ENCODE measurements around the gene TBC1D10B. TPM values are rescaled to one million over a fixed set of nuclear protein-coding genes. Genes with fewer than 3 reads are reported as not detected.

The TBC1D10B gene
- total RNA-seq, 1 donor from 2014 or later, result 43.3 TPM

DNA sequence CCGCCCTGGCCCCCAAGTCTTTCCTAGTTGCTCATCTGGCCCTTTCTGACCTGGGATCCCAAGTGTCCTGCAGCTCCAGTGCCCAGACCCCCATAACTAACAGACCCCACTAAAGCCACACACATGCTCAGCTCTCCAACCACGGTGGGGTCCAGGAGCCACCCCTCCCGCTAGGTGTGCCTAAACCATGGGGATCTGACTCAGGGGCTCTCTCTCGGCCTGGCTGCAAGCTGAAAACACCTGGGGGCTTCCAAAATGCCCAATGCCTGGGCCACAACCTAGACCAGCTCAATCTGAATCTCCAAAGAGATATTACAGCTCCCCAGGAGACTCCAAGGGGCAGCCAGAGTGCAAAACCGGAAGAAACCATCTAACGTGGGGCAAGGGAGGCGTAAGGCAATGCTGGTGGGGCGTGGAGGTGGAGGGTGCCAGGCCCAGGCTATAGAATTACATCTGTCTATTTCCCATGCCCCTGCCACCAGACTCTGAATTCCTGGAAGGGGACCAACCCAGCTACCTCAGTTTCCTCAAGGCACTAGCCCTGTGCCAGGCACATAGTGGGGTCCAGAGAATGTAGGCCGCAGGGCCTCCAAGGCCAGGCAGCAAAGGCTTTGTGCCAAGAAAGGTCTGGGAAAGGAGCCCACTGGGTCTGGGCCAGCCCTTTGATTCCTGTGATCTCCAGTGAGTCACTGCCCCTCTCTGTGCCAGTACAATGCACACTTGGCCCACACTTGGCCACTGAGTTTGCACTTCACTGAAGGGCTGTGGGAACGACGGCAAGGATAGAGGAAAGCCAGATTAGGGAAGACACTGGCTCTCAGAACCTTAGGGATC is 18.5 kb downstream of the TBC1D10B start:
- peak; percentile 57 for DNase-seq (ENCODE audit: low spot score)
- peaks cover 43% of the 10 kb centered on the region for H3K4me1 Mint-ChIP-seq (ENCODE audit: low read depth)
- H3K27me3 Mint-ChIP-seq (ENCODE audit: low read depth), result no peaks in the 10 kb centered on the region
- no peaks in the 10 kb centered on the region for H3K9me3 Mint-ChIP-seq (ENCODE audit: low read depth)
- H3K36me3 Mint-ChIP-seq (ENCODE audit: low read depth), result peaks cover 18% of the 10 kb centered on the region
- H3K27ac Mint-ChIP-seq (ENCODE audit: unreplicated experiment), result peak overlapping the region; percentile 76
- TF ChIP-seq, protein P1, sequence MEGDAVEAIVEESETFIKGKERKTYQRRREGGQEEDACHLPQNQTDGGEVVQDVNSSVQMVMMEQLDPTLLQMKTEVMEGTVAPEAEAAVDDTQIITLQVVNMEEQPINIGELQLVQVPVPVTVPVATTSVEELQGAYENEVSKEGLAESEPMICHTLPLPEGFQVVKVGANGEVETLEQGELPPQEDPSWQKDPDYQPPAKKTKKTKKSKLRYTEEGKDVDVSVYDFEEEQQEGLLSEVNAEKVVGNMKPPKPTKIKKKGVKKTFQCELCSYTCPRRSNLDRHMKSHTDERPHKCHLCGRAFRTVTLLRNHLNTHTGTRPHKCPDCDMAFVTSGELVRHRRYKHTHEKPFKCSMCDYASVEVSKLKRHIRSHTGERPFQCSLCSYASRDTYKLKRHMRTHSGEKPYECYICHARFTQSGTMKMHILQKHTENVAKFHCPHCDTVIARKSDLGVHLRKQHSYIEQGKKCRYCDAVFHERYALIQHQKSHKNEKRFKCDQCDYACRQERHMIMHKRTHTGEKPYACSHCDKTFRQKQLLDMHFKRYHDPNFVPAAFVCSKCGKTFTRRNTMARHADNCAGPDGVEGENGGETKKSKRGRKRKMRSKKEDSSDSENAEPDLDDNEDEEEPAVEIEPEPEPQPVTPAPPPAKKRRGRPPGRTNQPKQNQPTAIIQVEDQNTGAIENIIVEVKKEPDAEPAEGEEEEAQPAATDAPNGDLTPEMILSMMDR (IDR thresholded peaks at IDR 0.05), result no peak
- H3K4me3 Mint-ChIP-seq (ENCODE audit: unreplicated experiment), result peak overlapping the region; percentile 6

DNA sequence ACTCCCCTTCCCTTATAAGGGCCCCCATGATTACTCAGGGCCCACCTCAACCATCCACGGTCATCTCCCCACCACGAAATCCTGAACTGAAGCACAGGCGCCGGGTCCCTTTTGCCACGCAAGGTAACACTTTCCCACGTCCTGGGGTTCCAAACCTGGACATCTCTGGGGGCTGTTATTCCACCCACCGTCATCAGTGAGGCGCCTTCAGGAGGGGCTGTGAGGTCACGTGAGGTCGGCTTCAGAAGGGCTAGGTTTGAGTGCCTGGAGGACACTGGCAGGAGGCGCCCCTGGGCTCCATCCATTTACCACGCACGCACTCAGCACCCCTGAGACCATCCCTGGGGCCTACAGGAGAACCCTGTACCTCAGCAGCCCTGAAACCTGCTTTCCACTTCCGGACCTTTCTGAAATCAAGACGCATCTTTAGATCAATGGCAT is 19.3 kb downstream of the TBC1D10B start:
- H3K4me3 Mint-ChIP-seq (ENCODE audit: unreplicated experiment), result no peak overlapping the region
- DNase-seq (ENCODE audit: low spot score), result peak; percentile 78
- H3K27ac Mint-ChIP-seq (ENCODE audit: unreplicated experiment), result peak overlapping the region; percentile 49
- H3K36me3 Mint-ChIP-seq (ENCODE audit: low read depth), result peaks cover 18% of the 10 kb centered on the region
- H3K27me3 Mint-ChIP-seq (ENCODE audit: low read depth), result no peaks in the 10 kb centered on the region
- H3K9me3 Mint-ChIP-seq (ENCODE audit: low read depth), result no peaks in the 10 kb centered on the region
- H3K4me1 Mint-ChIP-seq (ENCODE audit: low read depth), result peaks cover 36% of the 10 kb centered on the region
- TF ChIP-seq, protein P1 (IDR thresholded peaks at IDR 0.05), result no peak

DNA sequence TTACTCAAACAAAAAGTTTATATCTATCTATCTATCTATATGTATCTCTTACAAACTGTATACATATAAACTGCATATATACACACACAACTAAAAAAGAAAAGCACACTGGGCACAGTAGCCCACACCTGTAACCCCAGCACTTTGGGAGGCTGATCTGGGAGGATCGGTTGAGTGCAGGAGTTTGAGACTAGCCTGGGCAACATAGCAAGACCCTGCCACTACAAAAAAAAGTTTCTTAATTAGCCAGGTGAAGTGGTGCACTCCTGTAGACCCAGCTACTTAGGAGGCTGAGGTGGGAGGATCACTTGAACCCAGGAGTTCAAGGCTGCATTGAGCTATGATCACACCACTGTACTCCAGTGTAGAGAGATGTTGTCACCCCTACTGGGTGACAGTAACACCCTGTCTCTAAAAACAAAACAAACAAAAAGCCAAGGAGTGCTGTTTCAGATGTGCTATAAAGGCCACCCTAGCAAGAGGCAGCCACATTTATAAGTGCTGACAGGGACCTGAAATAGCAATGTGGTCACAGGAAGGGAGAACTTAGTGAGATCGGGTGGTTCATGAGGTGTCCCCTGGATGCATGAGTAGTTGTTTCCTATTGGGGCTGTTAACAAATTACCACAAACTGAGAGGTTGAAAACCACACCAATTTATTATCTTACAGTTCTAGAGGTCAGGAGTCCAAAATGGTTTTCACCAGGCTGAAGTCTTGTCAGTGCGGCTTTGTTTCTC is 20.0 kb downstream of the TBC1D10B start:
- H3K27me3 Mint-ChIP-seq (ENCODE audit: low read depth), result no peaks in the 10 kb centered on the region
- no peak overlapping the region for H3K27ac Mint-ChIP-seq (ENCODE audit: unreplicated experiment)
- peaks cover 18% of the 10 kb centered on the region for H3K36me3 Mint-ChIP-seq (ENCODE audit: low read depth)
- H3K4me3 Mint-ChIP-seq (ENCODE audit: unreplicated experiment), result no peak overlapping the region
- H3K9me3 Mint-ChIP-seq (ENCODE audit: low read depth), result no peaks in the 10 kb centered on the region
- TF ChIP-seq, protein P1 (IDR thresholded peaks at IDR 0.05), result no peak
- no peak for DNase-seq (ENCODE audit: low spot score)
- peaks cover 31% of the 10 kb centered on the region for H3K4me1 Mint-ChIP-seq (ENCODE audit: low read depth)

DNA sequence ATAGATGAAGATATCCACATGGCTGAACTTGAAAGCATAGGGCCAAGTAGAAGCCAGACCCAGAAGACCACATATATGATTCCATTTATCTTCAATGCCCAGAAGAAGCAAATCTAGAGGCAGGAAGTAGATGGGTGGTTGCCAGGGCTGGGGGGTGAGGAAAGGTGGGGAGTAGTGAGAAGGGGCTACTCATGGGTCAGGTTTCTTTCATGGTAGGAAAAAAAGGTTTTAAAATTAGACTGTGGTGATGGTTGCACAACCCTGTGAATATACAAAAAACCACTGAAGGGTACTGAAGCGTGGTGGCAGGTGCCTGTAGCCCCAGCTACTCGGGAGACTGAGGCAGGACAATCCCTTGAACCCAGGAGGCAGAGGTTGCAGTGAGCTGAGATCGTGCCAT is 20.6 kb downstream of the TBC1D10B start:
- peak overlapping the region; percentile 17 for H3K27ac Mint-ChIP-seq (ENCODE audit: unreplicated experiment)
- H3K27me3 Mint-ChIP-seq (ENCODE audit: low read depth), result no peaks in the 10 kb centered on the region
- H3K4me3 Mint-ChIP-seq (ENCODE audit: unreplicated experiment), result no peak overlapping the region
- H3K9me3 Mint-ChIP-seq (ENCODE audit: low read depth), result no peaks in the 10 kb centered on the region
- H3K36me3 Mint-ChIP-seq (ENCODE audit: low read depth), result peaks cover 18% of the 10 kb centered on the region
- TF ChIP-seq, protein P1 (IDR thresholded peaks at IDR 0.05), result no peak
- DNase-seq (ENCODE audit: low spot score), result no peak
- peaks cover 30% of the 10 kb centered on the region for H3K4me1 Mint-ChIP-seq (ENCODE audit: low read depth)

DNA sequence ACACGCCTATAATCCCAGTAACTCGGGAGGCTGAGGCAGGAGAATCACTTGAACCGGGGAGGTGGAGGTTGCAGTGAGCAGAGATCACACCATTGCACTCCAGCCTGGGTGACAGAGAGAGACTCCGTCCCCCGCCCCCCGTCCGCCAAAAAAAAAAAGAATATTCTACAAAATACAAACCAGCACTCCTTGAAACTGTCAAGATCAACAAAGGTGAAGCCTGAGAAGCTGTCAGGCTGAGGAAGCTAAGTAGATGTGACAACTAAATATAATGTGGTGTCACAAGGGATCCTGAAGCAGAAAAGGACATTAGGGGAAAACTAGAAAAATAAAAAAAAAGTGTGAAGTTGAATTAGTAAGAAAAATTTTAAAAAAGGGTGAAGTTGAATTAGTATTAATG is 21.4 kb downstream of the TBC1D10B start:
- Mint-ChIP-seq H3K36me3 (ENCODE audit: low read depth) (peaks cover 13% of the 10 kb centered on the region), H3K27ac (ENCODE audit: unreplicated experiment) (no peak overlapping the region), H3K4me1 (ENCODE audit: low read depth) (peaks cover 23% of the 10 kb centered on the region), H3K4me3 (ENCODE audit: unreplicated experiment) (no peak overlapping the region), H3K9me3 (ENCODE audit: low read depth) (no peaks in the 10 kb centered on the region), H3K27me3 (ENCODE audit: low read depth) (no peaks in the 10 kb centered on the region)
- DNase-seq (ENCODE audit: low spot score), result peak; percentile 20
- TF ChIP-seq, protein P1 (IDR thresholded peaks at IDR 0.05), result no peak
